ENCODE measurements around the gene PCGF3.

DNA sequence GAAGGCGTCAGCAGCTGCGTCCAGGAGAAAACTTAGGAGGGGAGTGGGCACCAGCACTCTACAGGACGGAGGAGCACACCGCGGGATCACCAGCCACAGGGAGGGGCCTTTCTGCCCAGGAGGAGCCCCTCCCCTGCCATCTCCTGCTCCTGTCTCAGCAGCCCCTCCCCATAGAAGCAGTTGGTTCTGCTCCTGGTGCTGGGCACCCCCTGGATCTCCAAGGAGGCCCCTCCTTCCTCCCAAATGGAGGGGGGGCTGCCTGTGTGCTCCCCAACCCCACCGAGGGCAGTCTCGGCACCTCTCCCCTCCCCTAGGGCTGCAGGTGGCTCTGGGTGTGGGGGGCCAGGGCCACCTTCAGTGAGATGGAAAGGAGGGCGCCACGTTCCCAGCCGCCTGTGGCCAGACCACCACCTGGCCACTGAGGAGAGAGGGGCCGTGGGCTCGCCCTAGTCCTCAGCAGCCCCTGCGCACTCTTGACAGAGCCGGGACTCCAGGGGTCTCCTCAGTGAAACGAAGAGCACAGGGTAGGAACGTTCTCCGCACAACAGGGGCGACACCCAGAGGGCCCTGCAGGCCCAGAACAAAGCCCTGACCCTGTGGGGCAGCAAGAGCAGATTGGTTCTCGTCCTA, 82.5 kb downstream of the PCGF3 start:
- TF ChIP-seq, protein P1, sequence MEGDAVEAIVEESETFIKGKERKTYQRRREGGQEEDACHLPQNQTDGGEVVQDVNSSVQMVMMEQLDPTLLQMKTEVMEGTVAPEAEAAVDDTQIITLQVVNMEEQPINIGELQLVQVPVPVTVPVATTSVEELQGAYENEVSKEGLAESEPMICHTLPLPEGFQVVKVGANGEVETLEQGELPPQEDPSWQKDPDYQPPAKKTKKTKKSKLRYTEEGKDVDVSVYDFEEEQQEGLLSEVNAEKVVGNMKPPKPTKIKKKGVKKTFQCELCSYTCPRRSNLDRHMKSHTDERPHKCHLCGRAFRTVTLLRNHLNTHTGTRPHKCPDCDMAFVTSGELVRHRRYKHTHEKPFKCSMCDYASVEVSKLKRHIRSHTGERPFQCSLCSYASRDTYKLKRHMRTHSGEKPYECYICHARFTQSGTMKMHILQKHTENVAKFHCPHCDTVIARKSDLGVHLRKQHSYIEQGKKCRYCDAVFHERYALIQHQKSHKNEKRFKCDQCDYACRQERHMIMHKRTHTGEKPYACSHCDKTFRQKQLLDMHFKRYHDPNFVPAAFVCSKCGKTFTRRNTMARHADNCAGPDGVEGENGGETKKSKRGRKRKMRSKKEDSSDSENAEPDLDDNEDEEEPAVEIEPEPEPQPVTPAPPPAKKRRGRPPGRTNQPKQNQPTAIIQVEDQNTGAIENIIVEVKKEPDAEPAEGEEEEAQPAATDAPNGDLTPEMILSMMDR (conservative IDR thresholded peaks at IDR 0.05; ENCODE audit: low read depth, low read length) = no peak
- TF ChIP-seq EZH2phosphoT487 (IDR thresholded peaks at IDR 0.05; ENCODE audit: borderline replicate concordance, low read length) (no peak), EZH2 (IDR thresholded peaks at IDR 0.05; ENCODE audit: low read length, unreplicated experiment) (no peak)
